ENCODE results near the gene MUTYH. TPM values are rescaled to one million over a fixed set of nuclear protein-coding genes. Genes with fewer than 3 reads are reported as not detected.

The MUTYH gene
- total RNA-seq, 4 donors from 2014 or later: 15.3 to 22.6 (median 18.0) TPM

DNA sequence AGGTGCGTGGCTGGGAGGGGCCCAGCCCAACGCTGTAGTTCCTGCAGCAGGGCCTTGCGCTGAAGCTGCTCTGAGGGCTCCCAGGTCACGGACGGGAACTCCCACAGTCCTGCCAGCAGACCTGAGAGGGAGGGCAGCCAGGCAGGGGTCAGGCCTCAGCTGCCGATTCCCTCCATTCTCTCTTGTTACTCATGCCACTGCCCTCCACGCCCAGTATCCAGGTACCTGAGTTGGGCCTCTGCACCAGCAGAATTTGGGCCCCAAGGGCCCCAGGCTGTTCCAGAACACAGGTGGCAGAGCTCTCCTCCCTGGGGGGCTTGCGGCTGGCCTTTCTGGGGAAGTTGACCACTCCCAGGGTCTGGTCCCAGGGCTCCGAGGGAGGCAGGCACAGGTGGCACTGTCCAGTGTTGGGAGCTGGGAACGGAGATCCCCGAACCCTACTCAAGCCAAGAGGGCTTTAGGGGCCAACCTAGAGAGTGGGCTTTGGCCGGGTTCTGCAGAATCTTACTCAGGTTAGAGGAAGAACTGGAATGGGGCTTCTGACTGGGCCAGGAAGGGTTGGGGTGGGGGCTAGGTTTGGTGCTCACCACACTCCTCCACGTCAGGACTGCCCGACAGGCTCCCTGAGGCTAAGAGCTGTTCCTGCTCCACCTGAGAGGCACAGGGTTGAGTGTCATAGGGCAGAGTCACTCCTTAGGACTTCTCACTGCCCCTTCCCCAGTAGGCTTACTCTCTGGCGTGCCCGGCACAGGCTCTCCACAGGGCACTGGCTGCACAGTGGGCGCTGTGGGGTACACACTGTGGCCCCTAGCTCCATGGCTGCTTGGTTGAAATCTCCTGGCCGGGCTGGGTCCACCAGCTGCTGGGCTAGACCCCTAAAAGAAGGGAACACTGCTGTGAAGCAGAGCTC is 8.5 kb downstream of the MUTYH start:
- Histone ChIP-seq H3K4me3 (no peak overlapping the region), H3K27me3 (no peaks in the 10 kb centered on the region), H3K27ac (no peak overlapping the region), H3K9me3 (no peaks in the 10 kb centered on the region), H3K4me1 (peaks cover 0 to 21% (median 8%) of the 10 kb centered on the region in 3 donors), H3K36me3 (peaks cover 0 to 63% of the 10 kb centered on the region in 2 donors)
- 93 to 100% methylated on average over 1 to 2 of the region's 18 CpGs for WGBS, 2 donors (ENCODE audit: low coverage in 1 of 2)
- no peak for TF ChIP-seq POLR2AphosphoS5 (IDR thresholded peaks at IDR 0.05)
- no peak for TF ChIP-seq EP300 (IDR thresholded peaks at IDR 0.05)
- TF ChIP-seq POLR2A (IDR thresholded peaks at IDR 0.05): no peak
- TF ChIP-seq CTCF (IDR thresholded peaks at IDR 0.05): no peak
- no peak for ATAC-seq

GRCh38 chr1:45329445-45329844 is 10.8 kb downstream of the MUTYH start:
- Histone ChIP-seq H3K27ac (no peak overlapping the region), H3K36me3 (peaks cover 0 to 60% of the 10 kb centered on the region in 2 donors), H3K4me1 (peaks cover 0 to 27% (median 8%) of the 10 kb centered on the region in 3 donors), H3K4me3 (no peak overlapping the region), H3K27me3 (no peaks in the 10 kb centered on the region), H3K9me3 (no peaks in the 10 kb centered on the region)
- 82% methylated on average over 4 of the region's 4 CpGs; no CpG with 5 or more reads in 1 of the 2 donors for WGBS, 2 donors (ENCODE audit: low coverage in 1 of 2)
- TF ChIP-seq EP300 (IDR thresholded peaks at IDR 0.05): no peak
- TF ChIP-seq POLR2A (IDR thresholded peaks at IDR 0.05): no peak
- no peak for TF ChIP-seq CTCF (IDR thresholded peaks at IDR 0.05)
- TF ChIP-seq POLR2AphosphoS5 (IDR thresholded peaks at IDR 0.05): no peak
- ATAC-seq: no peak

GRCh38 chr1:45328680-45329079 is 11.6 kb downstream of the MUTYH start:
- no peak overlapping the region for H3K27ac ChIP-seq
- ATAC-seq: no peak
- no peak overlapping the region for H3K4me3 ChIP-seq
- 73% methylated on average over 3 of the region's 5 CpGs; no CpG with 5 or more reads in 1 of the 2 donors for WGBS, 2 donors (ENCODE audit: low coverage in 1 of 2)
- no peak for TF ChIP-seq EP300 (IDR thresholded peaks at IDR 0.05)
- no peak for TF ChIP-seq CTCF (IDR thresholded peaks at IDR 0.05)
- TF ChIP-seq POLR2AphosphoS5 (IDR thresholded peaks at IDR 0.05): no peak
- no peak for TF ChIP-seq POLR2A (IDR thresholded peaks at IDR 0.05)
- no peaks in the 10 kb centered on the region for H3K9me3 ChIP-seq
- H3K36me3 ChIP-seq: peaks cover 0 to 52% of the 10 kb centered on the region in 2 donors
- H3K27me3 ChIP-seq: no peaks in the 10 kb centered on the region
- peaks cover 0 to 24% (median 8%) of the 10 kb centered on the region in 3 donors for H3K4me1 ChIP-seq

- Histone ChIP-seq H3K27me3 (no peaks in the 10 kb centered on the region), H3K9me3 (no peaks in the 10 kb centered on the region), H3K4me3 (peak overlapping the region in 1 of 2 donors; percentile 57), H3K27ac (no peak overlapping the region), H3K36me3 (peaks cover 0 to 44% of the 10 kb centered on the region in 2 donors), H3K4me1 (peaks cover 0 to 24% (median 8%) of the 10 kb centered on the region in 3 donors)
- no peak for ATAC-seq
- 93% methylated on average over 3 of the region's 19 CpGs; no CpG with 5 or more reads in 1 of the 2 donors for WGBS, 2 donors (ENCODE audit: low coverage in 1 of 2)
- no peak for TF ChIP-seq POLR2AphosphoS5 (IDR thresholded peaks at IDR 0.05)
- TF ChIP-seq CTCF (IDR thresholded peaks at IDR 0.05): no peak
Observed at GRCh38 chr1:45327644-45328515, 12.4 kb downstream of the MUTYH start.

Measured in gastroesophageal sphincter (tissue), 4 donors.